OCI-LY1 (cell line): Measurements from ENCODE around the gene CAB39.

Experiments
- H2AFZ ChIP-seq: fragments of 200-600 bp; sonication (generic), shearing (Covaris generic); 2 replicates; pipeline ENCODE4 v1.6.0; 2014; ENCODE audit warnings: antibody characterized with exemption, mild to moderate bottlenecking, low read length
- H3F3A ChIP-seq: fragments of 200-600 bp; sonication (generic), shearing (Covaris generic); 2 replicates; pipeline ENCODE4 v1.6.0; 2014; ENCODE audit warnings: mild to moderate bottlenecking, antibody characterized with exemption, low read length, moderate library complexity; ENCODE audit not compliant: insufficient read depth
- H3K27ac ChIP-seq: fragments of 200-600 bp; sonication (generic); 2 replicates; pipeline ENCODE4 v1.5.1; 2014; ENCODE audit warnings: low read length, mixed run types, mild to moderate bottlenecking, low read depth; ENCODE audit not compliant: poor library complexity, severe bottlenecking
- H3K27me3 ChIP-seq: fragments of 200-600 bp; sonication (generic); 2 replicates; pipeline ENCODE4 v1.6.0; 2014; ENCODE audit warnings: antibody characterized with exemption, mild to moderate bottlenecking, low read length, moderate library complexity; ENCODE audit not compliant: insufficient read depth
- H3K36me3 ChIP-seq: fragments of 200-600 bp; sonication (generic); 2 replicates; pipeline ENCODE4 v1.6.1; 2014; ENCODE audit warnings: mild to moderate bottlenecking, antibody characterized with exemption, low read length, moderate library complexity, mixed read lengths; ENCODE audit not compliant: insufficient read depth
- H3K4me1 ChIP-seq: fragments of 200-600 bp; sonication (generic); 2 replicates; pipeline ENCODE4 v1.5.1; 2014; ENCODE audit warnings: mild to moderate bottlenecking, low read length, moderate library complexity; ENCODE audit not compliant: insufficient read depth, severe bottlenecking
- H3K4me2 ChIP-seq: fragments of 200-600 bp; sonication (generic), shearing (Covaris generic); 2 replicates; pipeline ENCODE4 v1.6.1; 2014; ENCODE audit warnings: low read length
- H3K4me3 ChIP-seq: fragments of 200-600 bp; sonication (generic); 2 replicates; pipeline ENCODE4 v1.5.1; 2014; ENCODE audit warnings: low read length, low read depth, mild to moderate bottlenecking, mixed read lengths; ENCODE audit not compliant: poor library complexity, severe bottlenecking
- H3K79me2 ChIP-seq: fragments of 200-600 bp; shearing (Covaris generic); 2 replicates; pipeline ENCODE4 v1.6.1; 2016; ENCODE audit warnings: mixed run types, low read length, mixed read lengths; ENCODE audit not compliant: insufficient read depth
- H3K9ac ChIP-seq: fragments of 200-600 bp; sonication (generic), shearing (Covaris generic); 2 replicates; pipeline ENCODE4 v1.6.1; 2014; ENCODE audit warnings: mild to moderate bottlenecking, low read length, mixed read lengths
- H3K9me2 ChIP-seq: fragments of 200-600 bp; sonication (generic), shearing (Covaris generic); 2 replicates; pipeline ENCODE4 v1.6.1; 2014; ENCODE audit warnings: low read depth, mild to moderate bottlenecking, low read length, mixed read lengths
- H3K9me3 ChIP-seq: fragments of 200-600 bp; shearing (Covaris generic); 2 replicates; pipeline ENCODE4 v1.6.1; 2014; ENCODE audit warnings: low read length, mixed read lengths
- H4K20me1 ChIP-seq: fragments of 200-600 bp; sonication (generic), shearing (Covaris generic); 2 replicates; pipeline ENCODE4 v1.6.0; 2016; ENCODE audit warnings: mild to moderate bottlenecking, low read length; ENCODE audit not compliant: insufficient read depth
- CTCF ChIP-seq: fragments of 200-600 bp; sonication (generic), shearing (Covaris generic); IDR thresholded peaks from 2 replicates; pipeline ENCODE4 v1.5.1; 2017; ENCODE audit warnings: mild to moderate bottlenecking, antibody characterized with exemption, low read length, moderate library complexity, mixed read lengths
- EZH2 ChIP-seq: fragments of 200-600 bp; sonication (generic), shearing (Covaris generic); IDR thresholded peaks from 2 replicates; pipeline ENCODE4 v1.8.0; 2017; ENCODE audit warnings: borderline replicate concordance, mixed run types, mild to moderate bottlenecking, antibody characterized with exemption, low read length, moderate library complexity, mixed read lengths

CAB39 gene

GRCh38 chr2:230843132-230843531 is 130.5 kb downstream of the CAB39 start:
- Histone ChIP-seq H3K79me2 (no peaks in the 10 kb centered on the region), H3K36me3 (no peaks in the 10 kb centered on the region), H3K9ac (no peak overlapping the region), H3K27ac (no peak overlapping the region), H3K4me3 (no peak overlapping the region), H3K9me3 (no peaks in the 10 kb centered on the region), H3K9me2 (no peaks in the 10 kb centered on the region), H4K20me1 (no peaks in the 10 kb centered on the region), H3K4me1 (peaks cover 2% of the 10 kb centered on the region), H2AFZ (no peak overlapping the region), H3K27me3 (no peaks in the 10 kb centered on the region; the same call in 1 of the 2 replicates), H3K4me2 (no peak overlapping the region), H3F3A (no peaks in the 10 kb centered on the region)
- TF ChIP-seq EZH2 = no peak
- TF ChIP-seq CTCF = no peak

- H3K27ac ChIP-seq = no peak overlapping the region
- no peaks in the 10 kb centered on the region for H3K9me3 ChIP-seq
- H3K4me1 ChIP-seq = peaks cover 3% of the 10 kb centered on the region
- H3K36me3 ChIP-seq = no peaks in the 10 kb centered on the region
- H3K9ac ChIP-seq = no peak overlapping the region
- no peak overlapping the region for H2AFZ ChIP-seq
- no peaks in the 10 kb centered on the region for H4K20me1 ChIP-seq
- H3K79me2 ChIP-seq = no peaks in the 10 kb centered on the region
- TF ChIP-seq CTCF (no peak), EZH2 (no peak)
- no peaks in the 10 kb centered on the region for H3F3A ChIP-seq
- no peak overlapping the region for H3K4me3 ChIP-seq
- H3K27me3 ChIP-seq = no peaks in the 10 kb centered on the region
- H3K4me2 ChIP-seq = no peak overlapping the region
- no peaks in the 10 kb centered on the region for H3K9me2 ChIP-seq
Observed at GRCh38 chr2:230846360-230846759, 133.7 kb downstream of the CAB39 start.

- Histone ChIP-seq H3K4me1 (peaks cover 3% of the 10 kb centered on the region), H3K4me2 (no peak overlapping the region; the same call in 1 of the 2 replicates), H3K9ac (no peak overlapping the region), H3K27ac (no peak overlapping the region), H3F3A (no peaks in the 10 kb centered on the region), H3K36me3 (no peaks in the 10 kb centered on the region), H3K4me3 (no peak overlapping the region), H3K79me2 (no peaks in the 10 kb centered on the region), H3K27me3 (no peaks in the 10 kb centered on the region), H3K9me2 (no peaks in the 10 kb centered on the region), H4K20me1 (no peaks in the 10 kb centered on the region), H3K9me3 (no peaks in the 10 kb centered on the region), H2AFZ (no peak overlapping the region)
- TF ChIP-seq EZH2 (no peak), CTCF (peak; percentile 79)
Observed at GRCh38 chr2:230847883-230848388, 135.3 kb downstream of the CAB39 start.
